K562 (cell line): ENCODE data around the gene CPED1. TPM values are rescaled to one million over a fixed set of nuclear protein-coding genes. Genes with fewer than 3 reads are reported as not detected.
A peak's percentile ranks its signal among the peaks of the same experiment; 100 is the strongest.

Experiments
- ARHGAP35 ChIP-seq: fragments of 450-650 bp; IDR thresholded peaks from 2 replicates; pipeline ENCODE4 v1.6.1; 2018; ENCODE audit not compliant: partially characterized antibody
- EWSR1 ChIP-seq: fragments of 450-650 bp; IDR thresholded peaks from 2 replicates; pipeline ENCODE4 v1.6.1; 2018; ENCODE audit warnings: borderline replicate concordance, mild to moderate bottlenecking, low read depth, moderate library complexity; ENCODE audit not compliant: partially characterized antibody
- HIVEP1 ChIP-seq: fragments of 250-450 bp; sonication (Bioruptor Pico); IDR thresholded peaks from 2 replicates; pipeline ENCODE4 v1.4.0; 2020; ENCODE audit warnings: mild to moderate bottlenecking
- SMAD1 ChIP-seq: fragments of 150-350 bp; IDR thresholded peaks from 2 replicates; pipeline ENCODE4 v1.6.1; 2014; ENCODE audit warnings: low read length, low read depth; ENCODE audit not compliant: partially characterized antibody
- TEAD1 ChIP-seq, 2 experiments: fragments of 450-650 bp in 1 of 2; sonication (generic) in 1 of 2; formaldehyde crosslinking; IDR thresholded peaks; 2 replicates each; pipeline versions ENCODE4 v1.4.0 to v1.8.0; 2020 to 2022; ENCODE audit warnings: mild to moderate bottlenecking in 2 of 2, missing genetic modification reagents in 1 of 2
- ZNF253 ChIP-seq: fragments of 250-450 bp; sonication (Bioruptor Pico); conservative IDR thresholded peaks from 2 replicates; pipeline ENCODE4 v1.6.1; 2021; ENCODE audit warnings: mild to moderate bottlenecking
- ZNF3 ChIP-seq: fragments of 250-450 bp; sonication (Bioruptor Pico); IDR thresholded peaks from 2 replicates; pipeline ENCODE4 v1.5.0; 2021; ENCODE audit warnings: mild to moderate bottlenecking, moderate library complexity
- ZNF431 ChIP-seq: sonication (generic); formaldehyde crosslinking; IDR thresholded peaks from 2 replicates; pipeline ENCODE4 v1.8.0; 2022; ENCODE audit warnings: mild to moderate bottlenecking, missing genetic modification reagents
- polyA plus RNA-seq, 8 experiments: library from polyadenylated mRNA; depleted of rRNA in 4 of 8; stranded (reverse) in 5 of 8; unstranded in 3 of 8; fragments of >200 nt; fragmentation: Nextera tagmentation in 2 of 8; fragmentation: Illumina TruSeq in 1 of 8; extraction: Ambion mirVana in 2 of 8; extraction: Trizol in 1 of 8; gene quantifications; 2 replicates each; pipeline versions ENCODE4 v1.2.1 to v1.2.3, GENCODE V29; 2011 to 2014; ENCODE audit warnings: inconsistent platforms in 1 of 8, missing spikeins in 1 of 8
- total RNA-seq, 7 experiments: library from RNA; depleted of rRNA in 6 of 7; stranded (reverse); fragments of >200 nt in 6 of 7; fragmentation: Illumina TruSeq in 2 of 7; extraction: Trizol in 2 of 7; gene quantifications; 2 replicates each; pipeline versions ENCODE4 v1.2.1 to v1.2.3, GENCODE V29; 2011 to 2021; ENCODE audit warnings: low replicate concordance in 1 of 7
- TF ChIP-seq, protein P1 (sequence below): fragments of 250-450 bp; sonication (Bioruptor Pico); IDR thresholded peaks from 2 replicates; pipeline ENCODE4 v1.4.0; 2020; ENCODE audit warnings: borderline replicate concordance
- TF ChIP-seq, protein P2 (sequence below): fragments of 200-800 bp; sonication (Bioruptor generic); IDR thresholded peaks from 2 replicates; pipeline ENCODE4 v1.6.1; 2017; ENCODE audit warnings: missing genetic modification characterization, missing compliant biosample characterization
- TF ChIP-seq, protein P3 (sequence below): sonication (generic); formaldehyde crosslinking; IDR thresholded peaks from 2 replicates; pipeline ENCODE4 v1.8.1; 2023; ENCODE audit warnings: mild to moderate bottlenecking, missing genetic modification reagents
- TF ChIP-seq, protein P4 (sequence below): fragments of 450-650 bp; IDR thresholded peaks from 2 replicates; pipeline ENCODE4 v1.6.1; 2016; ENCODE audit warnings: low read depth
- TF ChIP-seq, protein P5 (sequence below): fragments of 250-450 bp; sonication (Bioruptor Pico); IDR thresholded peaks from 2 replicates; pipeline ENCODE4 v1.4.0; 2020

Gene CPED1
- total and polyA plus RNA-seq, 9 of the 15 experiments (the other 6 are each of a cell fraction or from before 2014, with no cell fraction given): 195 to 393 (median 290) TPM

DNA sequence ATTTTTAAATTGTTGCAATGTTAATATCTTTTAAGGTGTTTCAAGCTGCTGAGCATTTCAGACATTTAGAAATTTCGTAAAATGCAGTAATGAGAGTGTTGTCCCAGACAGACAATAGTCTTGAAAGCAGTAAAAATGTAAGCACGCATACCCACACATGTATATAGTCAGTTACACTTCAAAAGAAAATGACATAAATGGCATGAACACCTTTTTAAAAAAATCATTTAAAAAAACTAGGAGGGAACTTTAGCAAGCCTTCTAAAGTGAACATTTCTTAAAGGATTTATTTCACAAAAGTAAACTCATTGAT lies 51.0 kb downstream of the CPED1 start (continued):
- TF ChIP-seq EWSR1 (no peak), ARHGAP35 (no peak), ZNF431 (no peak), ZNF3 (CRISPR knock-in tag) (0 out of 2 replicates have a peak, but pooled peaks have one; percentile 3), HIVEP1 (CRISPR knock-in tag) (no peak), SMAD1 (no peak), ZNF253 (CRISPR knock-in tag) (no peak), TEAD1 (CRISPR knock-in tag; IDR thresholded peaks at IDR 0.05) (peak in 1 of 2 experiments; percentile 17; a peak in 2 of 4 replicates)
- TF ChIP-seq, protein P1, sequence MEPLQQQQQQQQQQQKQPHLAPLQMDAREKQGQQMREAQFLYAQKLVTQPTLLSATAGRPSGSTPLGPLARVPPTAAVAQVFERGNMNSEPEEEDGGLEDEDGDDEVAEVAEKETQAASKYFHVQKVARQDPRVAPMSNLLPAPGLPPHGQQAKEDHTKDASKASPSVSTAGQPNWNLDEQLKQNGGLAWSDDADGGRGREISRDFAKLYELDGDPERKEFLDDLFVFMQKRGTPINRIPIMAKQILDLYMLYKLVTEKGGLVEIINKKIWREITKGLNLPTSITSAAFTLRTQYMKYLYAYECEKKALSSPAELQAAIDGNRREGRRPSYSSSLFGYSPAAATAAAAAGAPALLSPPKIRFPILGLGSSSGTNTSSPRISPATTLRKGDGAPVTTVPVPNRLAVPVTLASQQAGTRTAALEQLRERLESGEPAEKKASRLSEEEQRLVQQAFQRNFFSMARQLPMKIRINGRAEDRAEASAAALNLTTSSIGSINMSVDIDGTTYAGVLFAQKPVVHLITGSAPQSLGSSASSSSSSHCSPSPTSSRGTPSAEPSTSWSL (CRISPR knock-in tag): no peak
- TF ChIP-seq, protein P2, sequence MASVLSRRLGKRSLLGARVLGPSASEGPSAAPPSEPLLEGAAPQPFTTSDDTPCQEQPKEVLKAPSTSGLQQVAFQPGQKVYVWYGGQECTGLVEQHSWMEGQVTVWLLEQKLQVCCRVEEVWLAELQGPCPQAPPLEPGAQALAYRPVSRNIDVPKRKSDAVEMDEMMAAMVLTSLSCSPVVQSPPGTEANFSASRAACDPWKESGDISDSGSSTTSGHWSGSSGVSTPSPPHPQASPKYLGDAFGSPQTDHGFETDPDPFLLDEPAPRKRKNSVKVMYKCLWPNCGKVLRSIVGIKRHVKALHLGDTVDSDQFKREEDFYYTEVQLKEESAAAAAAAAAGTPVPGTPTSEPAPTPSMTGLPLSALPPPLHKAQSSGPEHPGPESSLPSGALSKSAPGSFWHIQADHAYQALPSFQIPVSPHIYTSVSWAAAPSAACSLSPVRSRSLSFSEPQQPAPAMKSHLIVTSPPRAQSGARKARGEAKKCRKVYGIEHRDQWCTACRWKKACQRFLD (CRISPR knock-in tag): no peak
- TF ChIP-seq, protein P3, sequence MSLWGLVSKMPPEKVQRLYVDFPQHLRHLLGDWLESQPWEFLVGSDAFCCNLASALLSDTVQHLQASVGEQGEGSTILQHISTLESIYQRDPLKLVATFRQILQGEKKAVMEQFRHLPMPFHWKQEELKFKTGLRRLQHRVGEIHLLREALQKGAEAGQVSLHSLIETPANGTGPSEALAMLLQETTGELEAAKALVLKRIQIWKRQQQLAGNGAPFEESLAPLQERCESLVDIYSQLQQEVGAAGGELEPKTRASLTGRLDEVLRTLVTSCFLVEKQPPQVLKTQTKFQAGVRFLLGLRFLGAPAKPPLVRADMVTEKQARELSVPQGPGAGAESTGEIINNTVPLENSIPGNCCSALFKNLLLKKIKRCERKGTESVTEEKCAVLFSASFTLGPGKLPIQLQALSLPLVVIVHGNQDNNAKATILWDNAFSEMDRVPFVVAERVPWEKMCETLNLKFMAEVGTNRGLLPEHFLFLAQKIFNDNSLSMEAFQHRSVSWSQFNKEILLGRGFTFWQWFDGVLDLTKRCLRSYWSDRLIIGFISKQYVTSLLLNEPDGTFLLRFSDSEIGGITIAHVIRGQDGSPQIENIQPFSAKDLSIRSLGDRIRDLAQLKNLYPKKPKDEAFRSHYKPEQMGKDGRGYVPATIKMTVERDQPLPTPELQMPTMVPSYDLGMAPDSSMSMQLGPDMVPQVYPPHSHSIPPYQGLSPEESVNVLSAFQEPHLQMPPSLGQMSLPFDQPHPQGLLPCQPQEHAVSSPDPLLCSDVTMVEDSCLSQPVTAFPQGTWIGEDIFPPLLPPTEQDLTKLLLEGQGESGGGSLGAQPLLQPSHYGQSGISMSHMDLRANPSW (CRISPR knock-in tag): no peak
- TF ChIP-seq, protein P4, sequence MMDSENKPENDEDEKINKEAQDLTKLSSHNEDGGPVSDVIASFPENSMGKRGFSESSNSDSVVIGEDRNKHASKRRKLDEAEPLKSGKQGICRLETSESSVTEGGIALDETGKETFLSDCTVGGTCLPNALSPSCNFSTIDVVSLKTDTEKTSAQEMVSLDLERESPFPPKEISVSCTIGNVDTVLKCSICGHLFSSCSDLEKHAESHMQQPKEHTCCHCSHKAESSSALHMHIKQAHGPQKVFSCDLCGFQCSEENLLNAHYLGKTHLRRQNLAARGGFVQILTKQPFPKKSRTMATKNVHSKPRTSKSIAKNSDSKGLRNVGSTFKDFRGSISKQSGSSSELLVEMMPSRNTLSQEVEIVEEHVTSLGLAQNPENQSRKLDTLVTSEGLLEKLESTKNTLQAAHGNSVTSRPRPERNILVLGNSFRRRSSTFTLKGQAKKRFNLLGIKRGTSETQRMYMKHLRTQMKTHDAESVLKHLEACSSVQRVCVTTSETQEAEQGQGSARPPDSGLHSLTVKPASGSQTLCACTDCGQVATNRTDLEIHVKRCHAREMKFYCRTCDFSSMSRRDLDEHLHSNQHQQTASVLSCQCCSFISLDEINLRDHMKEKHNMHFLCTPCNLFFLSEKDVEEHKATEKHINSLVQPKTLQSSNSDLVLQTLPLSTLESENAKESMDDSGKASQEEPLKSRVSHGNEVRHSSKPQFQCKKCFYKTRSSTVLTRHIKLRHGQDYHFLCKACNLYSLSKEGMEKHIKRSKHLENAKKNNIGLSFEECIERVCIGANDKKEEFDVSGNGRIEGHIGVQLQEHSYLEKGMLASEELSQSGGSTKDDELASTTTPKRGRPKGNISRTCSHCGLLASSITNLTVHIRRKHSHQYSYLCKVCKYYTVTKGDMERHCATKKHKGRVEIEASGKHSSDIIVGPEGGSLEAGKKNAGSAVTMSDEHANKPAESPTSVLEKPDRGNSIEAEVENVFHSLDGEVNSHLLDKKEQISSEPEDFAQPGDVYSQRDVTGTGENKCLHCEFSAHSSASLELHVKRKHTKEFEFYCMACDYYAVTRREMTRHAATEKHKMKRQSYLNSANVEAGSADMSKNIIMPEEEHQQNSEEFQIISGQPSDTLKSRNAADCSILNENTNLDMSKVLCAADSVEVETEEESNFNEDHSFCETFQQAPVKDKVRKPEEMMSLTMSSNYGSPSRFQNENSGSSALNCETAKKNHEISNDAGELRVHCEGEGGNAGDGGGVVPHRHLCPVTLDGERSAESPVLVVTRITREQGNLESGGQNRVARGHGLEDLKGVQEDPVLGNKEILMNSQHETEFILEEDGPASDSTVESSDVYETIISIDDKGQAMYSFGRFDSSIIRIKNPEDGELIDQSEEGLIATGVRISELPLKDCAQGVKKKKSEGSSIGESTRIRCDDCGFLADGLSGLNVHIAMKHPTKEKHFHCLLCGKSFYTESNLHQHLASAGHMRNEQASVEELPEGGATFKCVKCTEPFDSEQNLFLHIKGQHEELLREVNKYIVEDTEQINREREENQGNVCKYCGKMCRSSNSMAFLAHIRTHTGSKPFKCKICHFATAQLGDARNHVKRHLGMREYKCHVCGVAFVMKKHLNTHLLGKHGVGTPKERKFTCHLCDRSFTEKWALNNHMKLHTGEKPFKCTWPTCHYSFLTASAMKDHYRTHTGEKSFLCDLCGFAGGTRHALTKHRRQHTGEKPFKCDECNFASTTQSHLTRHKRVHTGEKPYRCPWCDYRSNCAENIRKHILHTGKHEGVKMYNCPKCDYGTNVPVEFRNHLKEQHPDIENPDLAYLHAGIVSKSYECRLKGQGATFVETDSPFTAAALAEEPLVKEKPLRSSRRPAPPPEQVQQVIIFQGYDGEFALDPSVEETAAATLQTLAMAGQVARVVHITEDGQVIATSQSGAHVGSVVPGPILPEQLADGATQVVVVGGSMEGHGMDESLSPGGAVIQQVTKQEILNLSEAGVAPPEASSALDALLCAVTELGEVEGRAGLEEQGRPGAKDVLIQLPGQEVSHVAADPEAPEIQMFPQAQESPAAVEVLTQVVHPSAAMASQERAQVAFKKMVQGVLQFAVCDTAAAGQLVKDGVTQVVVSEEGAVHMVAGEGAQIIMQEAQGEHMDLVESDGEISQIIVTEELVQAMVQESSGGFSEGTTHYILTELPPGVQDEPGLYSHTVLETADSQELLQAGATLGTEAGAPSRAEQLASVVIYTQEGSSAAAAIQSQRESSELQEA: no peak
- TF ChIP-seq, protein P5, sequence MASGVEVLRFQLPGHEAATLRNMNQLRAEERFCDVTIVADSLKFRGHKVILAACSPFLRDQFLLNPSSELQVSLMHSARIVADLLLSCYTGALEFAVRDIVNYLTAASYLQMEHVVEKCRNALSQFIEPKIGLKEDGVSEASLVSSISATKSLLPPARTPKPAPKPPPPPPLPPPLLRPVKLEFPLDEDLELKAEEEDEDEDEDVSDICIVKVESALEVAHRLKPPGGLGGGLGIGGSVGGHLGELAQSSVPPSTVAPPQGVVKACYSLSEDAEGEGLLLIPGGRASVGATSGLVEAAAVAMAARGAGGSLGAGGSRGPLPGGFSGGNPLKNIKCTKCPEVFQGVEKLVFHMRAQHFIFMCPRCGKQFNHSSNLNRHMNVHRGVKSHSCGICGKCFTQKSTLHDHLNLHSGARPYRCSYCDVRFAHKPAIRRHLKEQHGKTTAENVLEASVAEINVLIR: no peak
